ENCODE measurements around the gene MVD. TPM values are rescaled to one million over a fixed set of nuclear protein-coding genes. Genes with fewer than 3 reads are reported as not detected.
A peak's percentile ranks its signal among the peaks of the same experiment; 100 is the strongest.

The MVD gene
- total and polyA plus RNA-seq, 2 of the 13 experiments (the other 11 are each of a cell fraction or from before 2014, with no cell fraction given) = 28.1 to 187 TPM

GRCh38 chr16:88618956-88619667 is 43.8 kb downstream of the MVD start (continued):
- TF ChIP-seq PAWR (CRISPR knock-in tag; IDR thresholded peaks at IDR 0.05; ENCODE audit: borderline replicate concordance) = 0 out of 2 replicates have a peak, but pooled peaks have one; percentile 39

GRCh38 chr16:88618182-88618955 is 44.5 kb downstream of the MVD start:
- Histone ChIP-seq H3K27ac (ENCODE audit: extremely low read length, insufficient read depth, low read length) (peak overlapping the region; percentile 65), H3K4me1 (ENCODE audit: insufficient read depth, low read length) (peaks cover 36% of the 10 kb centered on the region), H3K9ac (ENCODE audit: insufficient read depth, low read depth, low read length) (peak overlapping the region; percentile 23; the same call in 1 of the 2 replicates), H4K20me1 (ENCODE audit: insufficient read depth, low read length) (peaks cover 8% of the 10 kb centered on the region; the same call in 1 of the 2 replicates), H3K4me3 (replicated peaks in 1 of 3; ENCODE audit: insufficient read depth in 1 of 3, low read depth in 2 of 3, low read length in 3 of 3) (no peak overlapping the region; a peak in 1 of 6 replicates), H2AFZ (ENCODE audit: low read length) (no peak overlapping the region), H3K27me3 (ENCODE audit: control insufficient read depth in 1 of 2, insufficient read depth in 2 of 2, low read length in 2 of 2) (no peaks in the 10 kb centered on the region), H3K4me2 (ENCODE audit: low read depth, low read length) (peak overlapping the region; percentile 57), H3K79me2 (ENCODE audit: insufficient read depth, low read length) (peaks cover 15% of the 10 kb centered on the region), H3K9me3 (ENCODE audit: low read length) (no peaks in the 10 kb centered on the region), H3K36me3 (replicated peaks in 1 of 2; ENCODE audit: control insufficient read depth in 1 of 2, insufficient read depth in 2 of 2, low read length in 2 of 2) (peaks cover 22 to 50% of the 10 kb centered on the region in 2 experiments)
- CTCF ChIA-PET (ENCODE audit: low intra/inter-chr PET ratio, low total read pairs) = no interaction called here
- in situ Hi-C loops (cut with HindIII; ENCODE audit: extremely low pct_ligation_motif_present, low pct_unique_long_range_greater_than_20kb) = no loop called here
- intact Hi-C loops (cut with micrococcal nuclease; ENCODE audit: unreplicated experiment) = loop anchor here (1.0 kb wide), 1 partner anchor 30 kb away; no protein-coding TSS in a partner anchor
- BruUV-seq (replicated peaks) = no TSS peak
- WGBS (ENCODE audit: low lambda C conversion rate) = 36% methylated on average over 15 of the region's 20 CpGs
- DNase-seq (ENCODE audit: low spot score) (peak; percentile 91), ATAC-seq (peak; percentile 89), FAIRE-seq (peak; percentile 97)
- POLR2A ChIA-PET = interaction anchor here (1.4 to 2.7 kb wide), 4 partner anchors 21 to 48 kb away, joined by 4 to 17 read pairs (median 12); partner anchors contain the start of genes CYBA, MVD and ZC3H18
- TF ChIP-seq MZF1 (CRISPR knock-in tag; IDR thresholded peaks at IDR 0.05; ENCODE audit: borderline replicate concordance) (no peak), DMAP1 (CRISPR knock-in tag; IDR thresholded peaks at IDR 0.05) (peak; percentile 51), CEBPG (CRISPR knock-in tag; IDR thresholded peaks at IDR 0.05) (no peak), MAFG (CRISPR knock-in tag; IDR thresholded peaks at IDR 0.05) (no peak), ZNF619 (CRISPR knock-in tag; IDR thresholded peaks at IDR 0.05) (peak; percentile 60; the same call in 1 of the 2 replicates), ATF4 (CRISPR knock-in tag; IDR thresholded peaks at IDR 0.05) (0 out of 4 replicates have a peak, but pooled peaks of 1 of the 2 experiments have one; percentile 20), CENPX (CRISPR knock-in tag; IDR thresholded peaks at IDR 0.05) (no peak), PHF21A (CRISPR knock-in tag; IDR thresholded peaks at IDR 0.05) (peak; percentile 85), RFXANK (CRISPR knock-in tag; IDR thresholded peaks at IDR 0.05) (no peak), CCDC6 (CRISPR knock-in tag; IDR thresholded peaks at IDR 0.05) (no peak), CHD2 (IDR thresholded peaks at IDR 0.05; ENCODE audit: low read depth, low read length) (0 out of 2 replicates have a peak, but pooled peaks have one; percentile 16), ZNF33B (CRISPR knock-in tag; IDR thresholded peaks at IDR 0.05) (0 out of 2 replicates have a peak, but pooled peaks have one; percentile 36), MEIS2 (CRISPR knock-in tag; IDR thresholded peaks at IDR 0.05) (0 out of 2 replicates have a peak, but pooled peaks have one; percentile 29), E2F2 (CRISPR knock-in tag; IDR thresholded peaks at IDR 0.05; ENCODE audit: borderline replicate concordance) (no peak), THAP9 (CRISPR knock-in tag; IDR thresholded peaks at IDR 0.05; ENCODE audit: borderline replicate concordance) (peak; percentile 58; the same call in 1 of the 2 replicates), HDAC1 (CRISPR knock-in tag; IDR thresholded peaks at IDR 0.05) (peak; percentile 64; the same call in 1 of the 2 replicates)

All from HepG2 (cell line).